Adipose tissue (tissue), 3 donors: ENCODE data around the gene CTBP1. TPM values are rescaled to one million over a fixed set of nuclear protein-coding genes. Genes with fewer than 3 reads are reported as not detected.

Experiments used
- H3K27ac ChIP-seq: one replicate; pipeline ENCODE4 v1.5.1; 2013; ENCODE audit warnings: low read depth, low read length
- WGBS, 3 donors: extraction: QIAGEN DNeasy Blood & Tissue Kit; methylation state at CpG; one replicate each; pipeline ENCODE4 v1.1.7; 2013; 5-methylcytosine and 5-hydroxymethylcytosine counted together
- polyA plus RNA-seq, 3 donors: library from polyadenylated mRNA; stranded (reverse); fragments of 200-250 nt; gene quantifications; one replicate each; pipeline ENCODE4 v1.2.3, GENCODE V29; 2013
- donor health status: healthy with polysubstance abuse.
- donor health status: Bipolar disorder and iron deficiency.
- donor health status: healthy.

CTBP1 gene
- polyA plus RNA-seq, 3 donors = 102 to 144 (median 109) TPM

- no peak overlapping the region for H3K27ac ChIP-seq
- 73 to 85% (median 74%) methylated on average over 21 of the region's 21 CpGs for WGBS, 3 donors
Observed at GRCh38 chr4:1218634-1219565, 30.0 kb downstream of the CTBP1 start.

GRCh38 chr4:1217366-1217765 is 31.6 kb downstream of the CTBP1 start:
- 94 to 95% (median 95%) methylated on average over 26 to 27 of the region's 27 CpGs for WGBS, 3 donors
- H3K27ac ChIP-seq = no peak overlapping the region

- no peak overlapping the region for H3K27ac ChIP-seq
- 45 to 81% (median 51%) methylated on average over 19 to 21 of the region's 21 CpGs for WGBS, 3 donors
Observed at GRCh38 chr4:1216869-1217294, 32.0 kb downstream of the CTBP1 start.

- 95% methylated on average over 34 of the region's 34 CpGs for WGBS, 3 donors
- H3K27ac ChIP-seq = no peak overlapping the region
Observed at GRCh38 chr4:1216076-1216614, 32.8 kb downstream of the CTBP1 start.

- 85 to 86% (median 86%) methylated on average over 31 of the region's 31 CpGs for WGBS, 3 donors
- H3K27ac ChIP-seq = no peak overlapping the region
Observed at GRCh38 chr4:1215141-1216075, 33.5 kb downstream of the CTBP1 start.

- 87 to 90% (median 90%) methylated on average over 45 to 48 of the region's 48 CpGs for WGBS, 3 donors
Observed at GRCh38 chr4:1214101-1215095, 34.5 kb downstream of the CTBP1 start.

GRCh38 chr4:1213336-1213995 is 35.5 kb downstream of the CTBP1 start:
- H3K27ac ChIP-seq = no peak overlapping the region
- 90 to 94% (median 93%) methylated on average over 20 of the region's 20 CpGs for WGBS, 3 donors

More at GRCh38 chr4:1214101-1215095, 34.5 kb downstream of the CTBP1 start:
- H3K27ac ChIP-seq = no peak overlapping the region

GRCh38 chr4:1212546-1213335 is 36.2 kb downstream of the CTBP1 start:
- H3K27ac ChIP-seq = no peak overlapping the region
- WGBS, 3 donors = 72 to 95% (median 88%) methylated on average over 20 of the region's 20 CpGs

GRCh38 chr4:1211891-1212545 is 36.9 kb downstream of the CTBP1 start:
- WGBS, 3 donors = 57 to 82% (median 74%) methylated on average over 28 to 34 of the region's 34 CpGs
- H3K27ac ChIP-seq = no peak overlapping the region

GRCh38 chr4:1211371-1211770 is 37.6 kb downstream of the CTBP1 start:
- WGBS, 3 donors = 83 to 90% (median 89%) methylated on average over 13 of the region's 13 CpGs

GRCh38 chr4:1210971-1211370 is 38.0 kb downstream of the CTBP1 start:
- WGBS, 3 donors = 77 to 82% (median 78%) methylated on average over 8 to 10 of the region's 10 CpGs
- no peak overlapping the region for H3K27ac ChIP-seq

More at GRCh38 chr4:1211371-1211770, 37.6 kb downstream of the CTBP1 start:
- no peak overlapping the region for H3K27ac ChIP-seq

GRCh38 chr4:1210241-1210841 is 38.6 kb downstream of the CTBP1 start:
- H3K27ac ChIP-seq = no peak overlapping the region
- WGBS, 3 donors = 79 to 85% (median 80%) methylated on average over 22 of the region's 22 CpGs

- WGBS, 3 donors = 51 to 75% (median 59%) methylated on average over 11 of the region's 11 CpGs
- no peak overlapping the region for H3K27ac ChIP-seq
Observed at GRCh38 chr4:1209821-1210220, 39.1 kb downstream of the CTBP1 start.

- WGBS, 3 donors = 64 to 72% (median 68%) methylated on average over 31 of the region's 31 CpGs
- no peak overlapping the region for H3K27ac ChIP-seq
Observed at GRCh38 chr4:1208970-1209704, 39.8 kb downstream of the CTBP1 start.
